Neutrophil (primary cell): ENCODE data around the gene SEH1L.
"Not testable (repeated sequence)": the region's sequence is repeated elsewhere in the genome, so short reads cannot be mapped to it uniquely, and the experiment has no call there.

Experiments
- H3K27ac ChIP-seq: fragments of 200-600 bp; sonication (generic); 2 replicates; pipeline ENCODE4 v1.5.1; 2016; ENCODE audit warnings: mild to moderate bottlenecking, moderate library complexity
- H3K27me3 ChIP-seq: fragments of 200-600 bp; sonication (generic); 2 replicates; pipeline ENCODE4 v1.6.0; 2016; ENCODE audit warnings: mild to moderate bottlenecking
- H3K36me3 ChIP-seq: fragments of 200-600 bp; sonication (generic); 2 replicates; pipeline ENCODE4 v1.5.1; 2017
- H3K4me1 ChIP-seq, 2 experiments: fragments of 200-600 bp in 1 of 2; sonication (generic) in 1 of 2; 1 replicate in 1 of 2; 2 replicates in 1 of 2; pipeline versions ENCODE4 v1.5.1 to v1.6.1; 2013 to 2016; ENCODE audit warnings: low read depth in 1 of 2, low read length in 1 of 2, mild to moderate bottlenecking in 1 of 2, moderate library complexity in 1 of 2; ENCODE audit not compliant: control insufficient read depth in 1 of 2, insufficient read depth in 1 of 2
- H3K4me3 ChIP-seq, 2 experiments: fragments of 200-600 bp in 1 of 2; sonication (generic) in 1 of 2; 1 replicate in 1 of 2; 2 replicates in 1 of 2; pipeline ENCODE4 v1.5.1; 2013 to 2016; ENCODE audit warnings: low read depth in 1 of 2, low read length in 1 of 2, mild to moderate bottlenecking in 1 of 2, moderate library complexity in 1 of 2
- H3K9me3 ChIP-seq: fragments of 200-600 bp; sonication (generic); 2 replicates; pipeline ENCODE4 v1.5.1; 2016
- CTCF ChIP-seq: fragments of 200-600 bp; sonication (generic); IDR thresholded peaks from 2 replicates; pipeline ENCODE4 v1.5.1; 2016; ENCODE audit warnings: antibody characterized with exemption

The SEH1L gene

GRCh38 chr18:12991821-12992179 is 44.0 kb downstream of the SEH1L start:
- no peak for TF ChIP-seq CTCF
- Histone ChIP-seq H3K9me3 (no peaks in the 10 kb centered on the region), H3K36me3 (no peaks in the 10 kb centered on the region), H3K4me3 (peak overlapping the region; percentile 88 to 94), H3K27me3 (no peaks in the 10 kb centered on the region), H3K4me1 (peaks cover 49 to 54% of the 10 kb centered on the region in 2 experiments), H3K27ac (peak overlapping the region; percentile 85)

- Histone ChIP-seq H3K27ac (no peak overlapping the region), H3K4me1 (peaks cover 44 to 48% of the 10 kb centered on the region in 2 experiments), H3K9me3 (no peaks in the 10 kb centered on the region), H3K36me3 (no peaks in the 10 kb centered on the region), H3K4me3 (no peak overlapping the region), H3K27me3 (no peaks in the 10 kb centered on the region)
- no peak for TF ChIP-seq CTCF
Measured at GRCh38 chr18:12993439-12993838, 45.6 kb downstream of the SEH1L start.

GRCh38 chr18:12995424-12995823 is 47.6 kb downstream of the SEH1L start:
- H3K4me1 ChIP-seq, result peaks cover 24 to 28% of the 10 kb centered on the region in 2 experiments
- peaks cover 4% of the 10 kb centered on the region for H3K36me3 ChIP-seq

GRCh38 chr18:12995952-12996477 is 48.2 kb downstream of the SEH1L start:
- Histone ChIP-seq H3K27me3 (no peaks in the 10 kb centered on the region), H3K36me3 (peaks cover 10% of the 10 kb centered on the region), H3K27ac (no peak overlapping the region), H3K9me3 (no peaks in the 10 kb centered on the region), H3K4me3 (no peak overlapping the region), H3K4me1 (peaks cover 20 to 24% of the 10 kb centered on the region in 2 experiments)
- TF ChIP-seq CTCF, result no peak

More at GRCh38 chr18:12995424-12995823, 47.6 kb downstream of the SEH1L start:
- TF ChIP-seq CTCF, result no peak
- no peaks in the 10 kb centered on the region for H3K9me3 ChIP-seq
- H3K27me3 ChIP-seq, result no peaks in the 10 kb centered on the region
- H3K27ac ChIP-seq, result no peak overlapping the region
- no peak overlapping the region for H3K4me3 ChIP-seq

- Histone ChIP-seq H3K27ac (no peak overlapping the region), H3K9me3 (no peaks in the 10 kb centered on the region), H3K4me3 (no peak overlapping the region), H3K36me3 (peaks cover 17% of the 10 kb centered on the region), H3K4me1 (peaks cover 16 to 23% of the 10 kb centered on the region in 2 experiments), H3K27me3 (no peaks in the 10 kb centered on the region)
- no peak for TF ChIP-seq CTCF
Measured at GRCh38 chr18:12996661-12997292, 49.0 kb downstream of the SEH1L start.

GRCh38 chr18:12997330-12997729 is 49.5 kb downstream of the SEH1L start:
- H3K27ac ChIP-seq, H3K27me3 ChIP-seq, H3K4me3 ChIP-seq, H3K9me3 ChIP-seq: not testable (repeated sequence)
- Histone ChIP-seq H3K36me3 (peaks cover 23% of the 10 kb centered on the region), H3K4me1 (peaks cover 10 to 18% of the 10 kb centered on the region in 2 experiments)
